Kidney capillary endothelial cell (primary cell): Measurements from ENCODE around the gene ZFP57.
A peak's percentile ranks its signal among the peaks of the same experiment; 100 is the strongest.

Experiments used
- DNase-seq: peaks from one replicate; pipeline ENCODE4 v3.0.0-alpha.2; 2018; ENCODE audit warnings: low spot score

Gene ZFP57

GRCh38 chr6:29680904-29681303 is at the start of gene ZFP57:
TSS of gene ZFP57 (minus strand) at chr6:29681152. CDS start at chr6:29677003, 4,149 bp downstream.
- DNase-seq = no peak

GRCh38 chr6:29730575-29731126 is 49.7 kb upstream of the ZFP57 start:
- no peak for DNase-seq

- no peak for DNase-seq
Measured at GRCh38 chr6:29729774-29730328, 48.9 kb upstream of the ZFP57 start.

- no peak for DNase-seq
Measured at GRCh38 chr6:29728875-29729270, 47.9 kb upstream of the ZFP57 start.

- DNase-seq = no peak
Measured at GRCh38 chr6:29728173-29728874, 47.4 kb upstream of the ZFP57 start.

- DNase-seq = no peak
Measured at GRCh38 chr6:29727637-29728036, 46.7 kb upstream of the ZFP57 start.

GRCh38 chr6:29726571-29727194 is 45.7 kb upstream of the ZFP57 start:
- DNase-seq = no peak

- DNase-seq = no peak
Measured at GRCh38 chr6:29726001-29726400, 45.0 kb upstream of the ZFP57 start.

GRCh38 chr6:29724937-29725869 is 44.3 kb upstream of the ZFP57 start:
- no peak for DNase-seq

- no peak for DNase-seq
Measured at GRCh38 chr6:29723666-29724588, 43.0 kb upstream of the ZFP57 start.

GRCh38 chr6:29723262-29723665 is 42.3 kb upstream of the ZFP57 start, which contains the start of gene HLA-F:
TSS of gene HLA-F (plus strand) at chr6:29723434. CDS start at chr6:29723464, 30 bp downstream.
- DNase-seq = peak; percentile 33

GRCh38 chr6:29720863-29721262 is 39.9 kb upstream of the ZFP57 start:
- DNase-seq = no peak

- DNase-seq = no peak
Measured at GRCh38 chr6:29710281-29710941, 29.5 kb upstream of the ZFP57 start.

GRCh38 chr6:29709188-29709587 is 28.2 kb upstream of the ZFP57 start:
- no peak for DNase-seq

GRCh38 chr6:29708432-29709179 is 27.7 kb upstream of the ZFP57 start:
- DNase-seq = no peak

GRCh38 chr6:29705389-29706231 is 24.7 kb upstream of the ZFP57 start:
- peak; percentile 36 for DNase-seq

GRCh38 chr6:29702519-29703103 is 21.7 kb upstream of the ZFP57 start:
- DNase-seq = no peak
